ENCODE data around the gene NDST1. TPM values are rescaled to one million over a fixed set of nuclear protein-coding genes. Genes with fewer than 3 reads are reported as not detected.

Gene NDST1
- total and polyA plus RNA-seq, 4 donors = 45.6 to 145 (median 60.7) TPM

DNA sequence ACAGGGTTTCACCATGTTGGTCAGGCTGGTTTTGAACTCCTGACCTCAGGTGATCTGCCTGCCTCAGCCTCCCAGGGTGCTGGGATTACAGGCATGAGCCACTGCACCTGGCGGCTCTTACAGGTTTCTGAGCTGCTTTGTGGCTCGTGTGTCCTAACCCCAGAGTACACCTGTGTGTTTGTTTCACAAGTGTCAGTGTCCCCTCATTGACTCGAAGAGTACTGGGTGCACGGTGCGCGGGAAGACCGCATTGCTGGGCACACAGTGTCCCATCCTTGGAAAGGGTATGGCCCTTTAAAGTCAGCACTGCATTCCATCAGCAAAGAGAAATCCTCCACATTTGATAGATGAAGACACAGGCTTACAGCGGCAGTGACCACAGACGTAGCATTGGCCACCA, 23.8 kb downstream of the NDST1 start:
- TF ChIP-seq, protein P1, sequence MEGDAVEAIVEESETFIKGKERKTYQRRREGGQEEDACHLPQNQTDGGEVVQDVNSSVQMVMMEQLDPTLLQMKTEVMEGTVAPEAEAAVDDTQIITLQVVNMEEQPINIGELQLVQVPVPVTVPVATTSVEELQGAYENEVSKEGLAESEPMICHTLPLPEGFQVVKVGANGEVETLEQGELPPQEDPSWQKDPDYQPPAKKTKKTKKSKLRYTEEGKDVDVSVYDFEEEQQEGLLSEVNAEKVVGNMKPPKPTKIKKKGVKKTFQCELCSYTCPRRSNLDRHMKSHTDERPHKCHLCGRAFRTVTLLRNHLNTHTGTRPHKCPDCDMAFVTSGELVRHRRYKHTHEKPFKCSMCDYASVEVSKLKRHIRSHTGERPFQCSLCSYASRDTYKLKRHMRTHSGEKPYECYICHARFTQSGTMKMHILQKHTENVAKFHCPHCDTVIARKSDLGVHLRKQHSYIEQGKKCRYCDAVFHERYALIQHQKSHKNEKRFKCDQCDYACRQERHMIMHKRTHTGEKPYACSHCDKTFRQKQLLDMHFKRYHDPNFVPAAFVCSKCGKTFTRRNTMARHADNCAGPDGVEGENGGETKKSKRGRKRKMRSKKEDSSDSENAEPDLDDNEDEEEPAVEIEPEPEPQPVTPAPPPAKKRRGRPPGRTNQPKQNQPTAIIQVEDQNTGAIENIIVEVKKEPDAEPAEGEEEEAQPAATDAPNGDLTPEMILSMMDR (IDR thresholded peaks at IDR 0.05; ENCODE audit: control extremely low read depth, extremely low read depth) = no peak
- WGBS, 2 donors = 87 to 97% methylated on average over 9 of the region's 9 CpGs

DNA sequence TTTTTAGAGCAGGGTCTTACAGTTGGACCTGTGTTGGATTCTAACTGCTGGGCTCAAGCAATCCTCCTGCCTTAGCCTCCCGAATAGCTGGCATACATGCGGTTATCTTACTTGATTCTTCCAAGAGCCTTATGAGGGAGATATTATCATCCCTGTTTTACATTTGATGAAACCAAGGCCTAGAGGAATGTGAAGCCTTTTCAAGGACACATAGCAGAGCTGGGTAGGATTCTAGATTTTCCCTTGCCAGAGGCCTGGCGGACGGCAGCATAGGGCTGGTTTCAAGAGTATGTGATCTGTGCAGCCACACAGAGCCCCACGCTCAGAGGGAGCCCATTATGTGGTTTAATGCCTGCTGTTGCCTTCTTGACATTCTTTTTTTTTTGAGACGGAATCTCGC, 24.2 kb downstream of the NDST1 start:
- Histone ChIP-seq H3K36me3 (ENCODE audit: control insufficient read depth in 4 of 4, insufficient read depth in 4 of 4, low read length in 4 of 4) (peaks cover 11 to 50% (median 41%) of the 10 kb centered on the region in 4 donors), H3K9ac (ENCODE audit: insufficient read depth in 1 of 2, low read length in 2 of 2) (no peak overlapping the region), H3K4me3 (no peak overlapping the region), H3K9me3 (ENCODE audit: control insufficient read depth in 4 of 4, insufficient read depth in 3 of 4, low read length in 3 of 4) (no peaks in the 10 kb centered on the region), H3K27ac (ENCODE audit: low read depth in 1 of 2, low read length in 1 of 2) (no peak overlapping the region), H3K4me1 (ENCODE audit: control insufficient read depth in 5 of 5, insufficient read depth in 5 of 5, low read length in 5 of 5) (peaks cover 0 to 10% (median 0%) of the 10 kb centered on the region in 5 donors), H3K27me3 (ENCODE audit: control insufficient read depth in 3 of 3, insufficient read depth in 3 of 3, low read length in 2 of 3) (no peaks in the 10 kb centered on the region)
- WGBS, 2 donors = 89 to 97% methylated on average over 7 of the region's 7 CpGs
- no peak for ATAC-seq (ENCODE audit: insufficient read depth, low FRiP score)
- TF ChIP-seq, protein P1 (IDR thresholded peaks at IDR 0.05; ENCODE audit: control extremely low read depth, extremely low read depth) = no peak
- no peak for DNase-seq

More for the DNA sequence above, 23.8 kb downstream of the NDST1 start:
- Histone ChIP-seq H3K4me3 (no peak overlapping the region), H3K9me3 (ENCODE audit: control insufficient read depth in 4 of 4, insufficient read depth in 3 of 4, low read length in 3 of 4) (no peaks in the 10 kb centered on the region), H3K9ac (ENCODE audit: insufficient read depth in 1 of 2, low read length in 2 of 2) (no peak overlapping the region), H3K4me1 (ENCODE audit: control insufficient read depth in 5 of 5, insufficient read depth in 5 of 5, low read length in 5 of 5) (peaks cover 0 to 13% (median 0%) of the 10 kb centered on the region in 5 donors), H3K27ac (ENCODE audit: low read depth in 1 of 2, low read length in 1 of 2) (no peak overlapping the region), H3K27me3 (ENCODE audit: control insufficient read depth in 3 of 3, insufficient read depth in 3 of 3, low read length in 2 of 3) (no peaks in the 10 kb centered on the region), H3K36me3 (ENCODE audit: control insufficient read depth in 4 of 4, insufficient read depth in 4 of 4, low read length in 4 of 4) (peaks cover 11 to 49% (median 41%) of the 10 kb centered on the region in 4 donors)
- DNase-seq (no peak), ATAC-seq (ENCODE audit: insufficient read depth, low FRiP score) (no peak)

- ATAC-seq (ENCODE audit: insufficient read depth, low FRiP score) (no peak), DNase-seq (no peak)
- WGBS, 2 donors = 79 to 86% methylated on average over 5 of the region's 5 CpGs
- Histone ChIP-seq H3K27ac (ENCODE audit: low read depth in 1 of 2, low read length in 1 of 2) (no peak overlapping the region), H3K27me3 (ENCODE audit: control insufficient read depth in 3 of 3, insufficient read depth in 3 of 3, low read length in 2 of 3) (no peaks in the 10 kb centered on the region), H3K4me1 (ENCODE audit: control insufficient read depth in 5 of 5, insufficient read depth in 5 of 5, low read length in 5 of 5) (peaks cover 0 to 6% (median 0%) of the 10 kb centered on the region in 5 donors), H3K9me3 (ENCODE audit: control insufficient read depth in 4 of 4, insufficient read depth in 3 of 4, low read length in 3 of 4) (no peaks in the 10 kb centered on the region), H3K36me3 (ENCODE audit: control insufficient read depth in 4 of 4, insufficient read depth in 4 of 4, low read length in 4 of 4) (peaks cover 11 to 53% (median 35%) of the 10 kb centered on the region in 4 donors), H3K9ac (ENCODE audit: insufficient read depth in 1 of 2, low read length in 2 of 2) (no peak overlapping the region), H3K4me3 (no peak overlapping the region)
- TF ChIP-seq, protein P1 (IDR thresholded peaks at IDR 0.05; ENCODE audit: control extremely low read depth, extremely low read depth) = no peak
Observed at GRCh38 chr5:150532996-150533395, 25.1 kb downstream of the NDST1 start.

GRCh38 chr5:150534811-150535210, 26.9 kb downstream of the NDST1 start:
- H3K27ac ChIP-seq (ENCODE audit: low read depth in 1 of 2, low read length in 1 of 2) = no peak overlapping the region
- H3K9me3 ChIP-seq (ENCODE audit: control insufficient read depth in 4 of 4, insufficient read depth in 3 of 4, low read length in 3 of 4) = no peaks in the 10 kb centered on the region
- ATAC-seq (ENCODE audit: insufficient read depth, low FRiP score) (no peak), DNase-seq (no peak)
- peaks cover 0 to 7% (median 0%) of the 10 kb centered on the region in 5 donors for H3K4me1 ChIP-seq (ENCODE audit: control insufficient read depth in 5 of 5, insufficient read depth in 5 of 5, low read length in 5 of 5)
- H3K4me3 ChIP-seq = no peak overlapping the region
- no peaks in the 10 kb centered on the region for H3K27me3 ChIP-seq (ENCODE audit: control insufficient read depth in 3 of 3, insufficient read depth in 3 of 3, low read length in 2 of 3)
- H3K9ac ChIP-seq (ENCODE audit: insufficient read depth in 1 of 2, low read length in 2 of 2) = no peak overlapping the region
- TF ChIP-seq, protein P1 (IDR thresholded peaks at IDR 0.05; ENCODE audit: control extremely low read depth, extremely low read depth) = no peak
- H3K36me3 ChIP-seq (ENCODE audit: control insufficient read depth in 4 of 4, insufficient read depth in 4 of 4, low read length in 4 of 4) = peaks cover 11 to 53% (median 44%) of the 10 kb centered on the region in 4 donors
- WGBS, 2 donors = 92 to 93% methylated on average over 9 of the region's 9 CpGs

All from lung (tissue), 12 donors.